ENCODE data around the gene POLR3E.

POLR3E gene

DNA sequence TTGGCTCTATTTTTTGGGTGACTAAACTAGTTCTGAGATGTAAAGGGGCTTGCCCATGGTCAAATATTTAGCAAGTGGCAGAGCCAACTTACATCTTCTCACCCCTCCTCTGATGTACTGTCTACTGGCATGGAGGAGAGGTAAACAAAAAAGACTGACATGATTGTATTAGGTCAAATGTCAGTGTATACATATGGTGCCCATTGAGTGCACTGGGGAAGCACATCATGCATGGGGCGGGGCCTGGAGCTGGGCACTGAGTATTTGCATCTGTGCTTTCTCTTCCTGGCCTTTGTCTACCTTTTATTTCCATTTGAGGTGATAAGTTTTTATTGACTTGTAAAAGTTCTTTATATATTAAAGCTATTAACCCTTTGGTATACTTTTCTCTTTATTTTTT is 22.3 kb upstream of the POLR3E start:
- no peaks in the 10 kb centered on the region for H3K9me3 Mint-ChIP-seq
- peaks cover 24% of the 10 kb centered on the region for H3K36me3 Mint-ChIP-seq (ENCODE audit: low read depth)
- no peaks in the 10 kb centered on the region for H3K27me3 Mint-ChIP-seq
- H3K4me3 Mint-ChIP-seq = no peak overlapping the region
- peaks cover 5% of the 10 kb centered on the region for H3K4me1 Mint-ChIP-seq
- DNase-seq = no peak
- no peak overlapping the region for H3K27ac Mint-ChIP-seq
- ATAC-seq = no peak

DNA sequence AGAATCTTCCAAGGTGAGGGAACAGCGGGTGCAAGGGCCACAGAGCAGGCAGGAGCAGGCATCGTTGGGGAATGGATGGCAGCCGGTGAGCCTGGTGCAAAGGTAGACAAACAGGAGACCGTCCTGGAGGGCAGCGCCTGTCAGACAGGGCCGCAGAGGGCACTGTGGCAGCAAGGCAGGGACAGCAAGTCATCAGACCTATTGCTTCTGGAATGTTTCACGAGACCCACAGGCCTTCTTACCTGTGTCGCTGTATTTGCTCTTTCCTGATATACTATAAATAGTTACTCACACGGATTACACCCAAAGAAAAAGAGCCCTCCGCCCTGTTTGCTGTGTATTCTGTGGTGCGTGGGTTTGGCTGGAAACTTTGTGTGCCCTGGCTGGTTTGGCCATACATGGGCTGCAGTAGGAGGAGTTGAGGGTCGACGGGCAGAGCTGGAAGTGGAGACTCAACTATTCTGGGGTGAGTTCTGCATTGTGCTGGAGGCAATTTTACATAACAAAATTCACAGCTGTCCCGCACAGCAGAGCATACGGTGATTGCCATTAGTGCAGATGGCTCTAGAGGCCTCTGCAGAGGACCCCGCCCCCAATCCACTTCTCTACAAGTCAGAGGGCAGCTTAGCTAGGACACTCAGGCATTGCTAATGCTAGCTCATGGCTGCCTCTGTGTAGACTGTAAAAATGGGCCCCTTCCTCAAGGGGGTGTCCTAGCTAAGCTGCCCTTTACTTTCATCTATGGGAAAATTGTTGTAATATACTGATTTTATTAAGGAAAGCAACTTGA is 18.6 kb upstream of the POLR3E start:
- Mint-ChIP-seq H3K27ac (no peak overlapping the region), H3K4me1 (no peaks in the 10 kb centered on the region)

GRCh38 chr16:22282254-22282892 is 14.8 kb upstream of the POLR3E start:
- DNase-seq (no peak), ATAC-seq (no peak)
- H3K4me3 Mint-ChIP-seq = no peak overlapping the region
- H3K4me1 Mint-ChIP-seq = no peaks in the 10 kb centered on the region
- peaks cover 34% of the 10 kb centered on the region for H3K36me3 Mint-ChIP-seq (ENCODE audit: low read depth)
- no peaks in the 10 kb centered on the region for H3K9me3 Mint-ChIP-seq
- H3K27me3 Mint-ChIP-seq = no peaks in the 10 kb centered on the region
- H3K27ac Mint-ChIP-seq = no peak overlapping the region

More for the DNA sequence above, 18.6 kb upstream of the POLR3E start:
- H3K27me3 Mint-ChIP-seq = no peaks in the 10 kb centered on the region
- H3K9me3 Mint-ChIP-seq = no peaks in the 10 kb centered on the region
- H3K36me3 Mint-ChIP-seq (ENCODE audit: low read depth) = peaks cover 31% of the 10 kb centered on the region
- DNase-seq (no peak), ATAC-seq (no peak)
- H3K4me3 Mint-ChIP-seq = no peak overlapping the region

DNA sequence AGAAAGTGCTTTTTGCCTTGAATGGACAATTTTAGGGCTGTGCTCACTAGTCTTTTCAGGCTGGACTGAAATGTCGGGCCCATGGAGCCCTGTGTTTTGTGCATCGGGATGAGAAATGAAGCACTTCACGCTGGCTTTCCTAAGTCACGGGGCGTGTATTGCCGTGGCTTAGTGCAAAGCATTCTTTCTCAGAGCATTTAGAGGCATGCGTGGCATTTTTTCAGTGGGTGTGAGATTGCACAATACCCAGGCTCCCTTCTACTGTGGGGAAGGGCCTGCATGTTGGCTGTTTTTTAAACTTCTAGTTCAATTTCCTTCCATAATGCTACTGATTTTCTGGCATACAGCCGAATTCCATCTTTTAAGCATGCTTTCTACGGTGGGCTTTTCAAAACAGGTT is 12.6 kb upstream of the POLR3E start:
- Mint-ChIP-seq H3K4me3 (no peak overlapping the region), H3K36me3 (ENCODE audit: low read depth) (peaks cover 32% of the 10 kb centered on the region), H3K27ac (no peak overlapping the region), H3K27me3 (no peaks in the 10 kb centered on the region), H3K4me1 (no peaks in the 10 kb centered on the region), H3K9me3 (no peaks in the 10 kb centered on the region)
- no peak for DNase-seq
- no peak for ATAC-seq

DNA sequence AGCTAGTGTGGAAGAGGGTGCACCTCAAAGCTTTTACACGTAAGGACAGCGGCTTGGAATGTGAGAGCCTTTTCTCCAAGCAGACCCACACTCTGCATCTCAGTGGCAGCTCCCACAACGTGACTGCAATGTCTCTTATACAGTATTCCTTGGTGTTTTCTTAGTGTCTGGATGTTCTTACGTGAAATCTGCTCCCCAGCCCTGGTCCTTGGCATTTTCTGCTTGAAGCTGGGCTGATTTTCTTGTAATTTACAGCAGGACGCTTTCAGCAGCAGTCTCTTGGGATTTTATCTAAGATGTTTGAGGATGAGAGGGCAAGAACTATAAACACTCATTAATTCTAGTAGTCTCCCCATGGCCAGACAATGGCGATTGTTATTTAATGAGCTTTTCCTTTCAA is 12.1 kb upstream of the POLR3E start:
- H3K36me3 Mint-ChIP-seq (ENCODE audit: low read depth) = peaks cover 32% of the 10 kb centered on the region
- no peaks in the 10 kb centered on the region for H3K27me3 Mint-ChIP-seq
- H3K4me1 Mint-ChIP-seq = no peaks in the 10 kb centered on the region
- DNase-seq (no peak), ATAC-seq (no peak)
- no peak overlapping the region for H3K27ac Mint-ChIP-seq
- H3K9me3 Mint-ChIP-seq = no peaks in the 10 kb centered on the region
- no peak overlapping the region for H3K4me3 Mint-ChIP-seq

DNA sequence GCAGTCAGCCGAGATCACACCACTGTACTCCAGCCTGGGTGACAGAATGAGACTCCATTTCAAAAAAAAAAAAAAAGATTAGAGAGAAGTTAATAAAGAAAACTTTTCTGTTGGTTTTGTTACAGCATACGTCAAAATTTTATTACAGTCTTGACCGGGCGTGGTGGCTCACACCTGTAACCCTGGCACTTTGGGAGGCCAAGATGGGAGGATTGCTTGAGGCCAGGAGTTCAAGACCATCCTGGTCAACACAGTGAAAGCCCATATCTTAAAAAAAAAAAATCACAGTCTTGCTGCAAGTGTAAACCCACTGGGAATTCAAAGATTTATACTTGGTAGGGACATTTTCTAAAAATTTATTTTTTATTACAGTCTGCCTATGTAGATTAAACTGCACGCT is 6.2 kb upstream of the POLR3E start:
- H3K36me3 Mint-ChIP-seq (ENCODE audit: low read depth) = no peaks in the 10 kb centered on the region
- ATAC-seq = no peak
- H3K27me3 Mint-ChIP-seq = no peaks in the 10 kb centered on the region
- DNase-seq = no peak
- no peaks in the 10 kb centered on the region for H3K9me3 Mint-ChIP-seq
- no peak overlapping the region for H3K27ac Mint-ChIP-seq
- no peak overlapping the region for H3K4me3 Mint-ChIP-seq
- peaks cover under 1% of the 10 kb centered on the region for H3K4me1 Mint-ChIP-seq

DNA sequence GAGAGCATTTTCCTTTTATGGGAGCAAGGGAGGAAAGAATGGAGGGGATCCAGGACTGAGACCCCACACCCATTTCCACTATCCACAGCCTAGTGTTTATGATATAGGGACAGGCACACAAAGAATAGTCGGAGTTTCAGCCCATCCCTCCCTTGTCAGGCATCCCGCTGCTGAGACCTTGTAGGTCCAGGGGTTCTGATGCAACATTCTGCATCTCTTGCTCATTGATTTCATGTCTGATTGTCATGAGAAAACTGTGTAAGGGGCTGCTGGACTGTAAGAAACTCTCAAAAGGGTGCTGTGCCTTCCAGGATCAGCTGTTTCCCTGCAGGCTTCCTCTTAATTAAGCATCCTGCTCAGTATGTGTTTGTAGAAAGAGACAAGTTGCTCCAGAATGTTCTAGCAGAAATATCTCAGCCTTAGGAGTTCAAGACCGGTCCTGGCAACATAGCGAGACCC is 5.3 kb upstream of the POLR3E start:
- ATAC-seq = no peak
- peaks cover under 1% of the 10 kb centered on the region for H3K27me3 Mint-ChIP-seq
- H3K4me1 Mint-ChIP-seq = peaks cover 6% of the 10 kb centered on the region
- H3K27ac Mint-ChIP-seq = peak overlapping the region; percentile 56
- H3K9me3 Mint-ChIP-seq = no peaks in the 10 kb centered on the region
- no peak overlapping the region for H3K4me3 Mint-ChIP-seq
- DNase-seq = no peak
- H3K36me3 Mint-ChIP-seq (ENCODE audit: low read depth) = peaks cover 1% of the 10 kb centered on the region

GRCh38 chr16:22292320-22292719 is 4.9 kb upstream of the POLR3E start:
- no peak for DNase-seq
- Mint-ChIP-seq H3K4me1 (peaks cover 9% of the 10 kb centered on the region), H3K27ac (no peak overlapping the region), H3K27me3 (peaks cover 3% of the 10 kb centered on the region), H3K4me3 (no peak overlapping the region), H3K9me3 (no peaks in the 10 kb centered on the region), H3K36me3 (ENCODE audit: low read depth) (peaks cover 4% of the 10 kb centered on the region)
- ATAC-seq = no peak

- no peak for DNase-seq
- no peak overlapping the region for H3K4me3 Mint-ChIP-seq
- H3K27me3 Mint-ChIP-seq = peaks cover 3% of the 10 kb centered on the region
- peaks cover 10% of the 10 kb centered on the region for H3K36me3 Mint-ChIP-seq (ENCODE audit: low read depth)
- H3K9me3 Mint-ChIP-seq = no peaks in the 10 kb centered on the region
- peaks cover 14% of the 10 kb centered on the region for H3K4me1 Mint-ChIP-seq
- ATAC-seq = no peak
- H3K27ac Mint-ChIP-seq = no peak overlapping the region
Measured at GRCh38 chr16:22293137-22294106, 3.8 kb upstream of the POLR3E start.

DNA sequence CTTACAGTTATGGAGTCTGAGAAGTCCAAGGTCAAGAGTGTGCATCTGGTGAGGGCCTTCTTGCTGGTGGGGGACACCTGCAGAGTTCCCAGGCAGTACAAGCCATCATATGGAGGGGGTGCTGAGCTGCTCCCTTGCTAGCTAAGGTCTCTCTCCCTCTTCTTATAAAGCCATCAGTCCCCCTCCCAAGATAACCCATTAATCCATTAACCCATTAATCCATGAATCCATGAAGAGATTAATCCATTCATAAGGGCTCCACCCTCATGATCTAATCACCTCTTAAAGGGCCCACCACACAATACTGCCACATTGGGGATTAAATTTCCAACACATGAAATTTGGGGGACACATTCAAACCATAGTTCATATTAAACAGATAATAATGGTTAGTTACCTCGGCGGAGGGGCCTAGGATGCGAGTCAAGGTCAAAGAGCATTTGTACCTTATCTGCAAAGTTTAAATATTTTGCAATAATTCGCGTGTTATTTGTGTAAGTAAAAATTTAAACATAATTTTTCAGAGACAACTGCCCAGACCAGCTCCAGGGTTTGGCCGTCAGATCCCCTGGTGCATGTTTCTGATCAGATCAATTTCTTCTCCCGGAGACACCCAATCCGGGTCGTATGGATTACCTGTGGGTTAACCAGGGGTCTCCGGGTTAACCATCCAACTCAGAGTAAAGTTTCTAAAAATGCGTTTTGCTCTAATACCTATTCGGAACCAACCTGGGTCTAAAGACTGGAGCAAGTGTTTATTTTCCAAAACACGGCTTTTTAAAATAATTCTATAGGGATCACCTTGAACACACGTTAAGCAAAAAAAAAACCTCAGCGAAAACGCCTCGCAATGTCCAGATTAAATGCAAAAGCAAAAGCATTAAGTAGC is 740 bp upstream of the POLR3E start:
- Mint-ChIP-seq H3K27ac (peak overlapping the region; percentile 97), H3K4me3 (peak overlapping the region; percentile 97), H3K9me3 (no peaks in the 10 kb centered on the region), H3K36me3 (ENCODE audit: low read depth) (peaks cover 16% of the 10 kb centered on the region), H3K4me1 (peaks cover 39% of the 10 kb centered on the region), H3K27me3 (peaks cover 3% of the 10 kb centered on the region)
- DNase-seq = peak; percentile 23
- ATAC-seq = no peak

- Mint-ChIP-seq H3K27me3 (peaks cover 3% of the 10 kb centered on the region), H3K27ac (peak overlapping the region; percentile 97), H3K9me3 (no peaks in the 10 kb centered on the region), H3K4me3 (peak overlapping the region; percentile 97), H3K4me1 (peaks cover 42% of the 10 kb centered on the region), H3K36me3 (ENCODE audit: low read depth) (peaks cover 23% of the 10 kb centered on the region)
- ATAC-seq = peak; percentile 58
- peak; percentile 72 for DNase-seq
Measured at GRCh38 chr16:22297871-22298733, 893 bp downstream of the POLR3E start.

DNA sequence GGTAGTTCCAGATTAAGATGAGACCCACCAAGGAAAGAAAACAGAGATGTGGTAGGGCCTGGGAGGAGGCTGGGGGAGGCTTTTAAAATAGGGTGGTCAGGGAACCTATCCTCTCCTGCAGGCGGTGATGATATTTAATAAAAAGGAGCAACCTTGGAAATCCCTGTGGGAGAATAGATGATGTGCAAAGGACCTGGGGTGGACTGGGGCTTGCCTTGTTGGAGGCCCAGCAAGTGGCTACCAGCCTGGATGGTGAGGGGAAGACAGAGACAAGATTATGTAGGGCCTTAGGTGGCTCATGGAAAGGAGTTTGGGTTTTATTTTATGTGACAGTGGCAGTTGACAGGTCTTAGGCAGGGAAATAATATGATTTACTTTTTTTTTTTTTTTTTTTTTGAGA is 1.8 kb downstream of the POLR3E start:
- Mint-ChIP-seq H3K27ac (peak overlapping the region; percentile 97), H3K36me3 (ENCODE audit: low read depth) (peaks cover 28% of the 10 kb centered on the region), H3K9me3 (no peaks in the 10 kb centered on the region)

More for the DNA sequence above, 1.8 kb downstream of the POLR3E start:
- ATAC-seq (no peak), DNase-seq (no peak)
- peak overlapping the region; percentile 97 for H3K4me3 Mint-ChIP-seq
- peaks cover 3% of the 10 kb centered on the region for H3K27me3 Mint-ChIP-seq
- peaks cover 42% of the 10 kb centered on the region for H3K4me1 Mint-ChIP-seq
